WTC11 (cell line): Measurements from ENCODE around the gene NOS3. TPM values are rescaled to one million over a fixed set of nuclear protein-coding genes. Genes with fewer than 3 reads are reported as not detected.

Source experiments
- ATAC-seq: fragments of 200-7000 bp; cut with Tn5 transposase; 2 replicates; pipeline ENCODE4 v1.10.0; 2021; ENCODE audit warnings: mild to moderate bottlenecking, moderate library complexity
- CTCF ChIA-PET: fragments of 300-600 bp; sonication (Branson Sonifier 250); formaldehyde crosslinking; loops from one replicate; lab custom pipeline; 2021; ENCODE audit warnings: antibody characterized with exemption; lab: Charles Lee
- POLR2A ChIA-PET: fragments of 350-600 bp; sonication (Branson Sonifier 250); formaldehyde crosslinking; loops from one replicate; lab custom pipeline; 2021; ENCODE audit warnings: antibody characterized with exemption; lab: Charles Lee
- DNase-seq: peaks from one replicate; pipeline ENCODE4 v3.0.0; 2021; ENCODE audit warnings: low spot score
- H3K27ac Mint-ChIP-seq: 2 replicates; pipeline ENCODE4 v1.8.0; 2021; ENCODE audit warnings: mixed read lengths
- H3K27me3 Mint-ChIP-seq: 2 replicates; pipeline ENCODE4 v1.8.0; 2021; ENCODE audit warnings: low read depth, mild to moderate bottlenecking, moderate library complexity, mixed read lengths
- H3K36me3 Mint-ChIP-seq: 2 replicates; pipeline ENCODE4 v1.8.0; 2021; ENCODE audit warnings: mixed read lengths
- H3K4me1 Mint-ChIP-seq: 2 replicates; pipeline ENCODE4 v1.8.0; 2022; ENCODE audit warnings: mixed read lengths
- H3K4me3 Mint-ChIP-seq: 2 replicates; pipeline ENCODE4 v1.8.0; 2021; ENCODE audit warnings: mild to moderate bottlenecking, moderate library complexity, mixed read lengths
- H3K9me3 Mint-ChIP-seq: 2 replicates; pipeline ENCODE4 v1.8.0; 2021; ENCODE audit warnings: mixed read lengths
- AFF4 ChIP-seq: sonication (generic); formaldehyde crosslinking; IDR thresholded peaks from 2 replicates; pipeline ENCODE4 v1.8.1; 2023; ENCODE audit warnings: mild to moderate bottlenecking, missing genetic modification reagents, borderline replicate concordance
- CBFB ChIP-seq: sonication (generic); formaldehyde crosslinking; IDR thresholded peaks from 2 replicates; pipeline ENCODE4 v1.8.1; 2022; ENCODE audit warnings: mild to moderate bottlenecking, low read depth, missing genetic modification reagents
- CTCF ChIP-seq: fragments of 200-600 bp; IDR thresholded peaks from 2 replicates; pipeline ENCODE4 v1.8.0; 2022; ENCODE audit warnings: antibody characterized with exemption
- ETV6 ChIP-seq: sonication (generic); formaldehyde crosslinking; IDR thresholded peaks from 2 replicates; pipeline ENCODE4 v1.8.1; 2022; ENCODE audit warnings: mild to moderate bottlenecking, missing genetic modification reagents
- FOXJ3 ChIP-seq: sonication (generic); formaldehyde crosslinking; IDR thresholded peaks from 2 replicates; pipeline ENCODE4 v1.9.0; 2021; ENCODE audit warnings: missing genetic modification reagents, mild to moderate bottlenecking, borderline replicate concordance
- GTF2I ChIP-seq: fragments of 250-450 bp; sonication (Bioruptor Pico); conservative IDR thresholded peaks from 2 replicates; pipeline ENCODE4 v1.4.0; 2021; ENCODE audit warnings: mild to moderate bottlenecking
- HMGA2 ChIP-seq: fragments of 250-450 bp; sonication (Bioruptor Pico); IDR thresholded peaks from 2 replicates; pipeline ENCODE4 v1.4.0; 2021; ENCODE audit warnings: mild to moderate bottlenecking, moderate library complexity
- MAX ChIP-seq: sonication (generic); formaldehyde crosslinking; IDR thresholded peaks from 2 replicates; pipeline ENCODE4 v1.8.0; 2022; ENCODE audit warnings: mild to moderate bottlenecking, missing genetic modification reagents
- NFATC4 ChIP-seq: fragments of 250-450 bp; sonication (Bioruptor Pico); IDR thresholded peaks from 2 replicates; pipeline ENCODE4 v1.9.0; 2021; ENCODE audit warnings: mild to moderate bottlenecking
- NR3C1 ChIP-seq: sonication (generic); formaldehyde crosslinking; conservative IDR thresholded peaks from 2 replicates; pipeline ENCODE4 v1.8.1; 2023; ENCODE audit warnings: low read depth, mild to moderate bottlenecking, missing genetic modification reagents
- PREB ChIP-seq: sonication (generic); formaldehyde crosslinking; IDR thresholded peaks from 2 replicates; pipeline ENCODE4 v1.8.1; 2022; ENCODE audit warnings: mild to moderate bottlenecking, missing genetic modification reagents, moderate library complexity, borderline replicate concordance
- TEAD4 ChIP-seq: sonication (generic); formaldehyde crosslinking; IDR thresholded peaks from 2 replicates; pipeline ENCODE4 v1.8.0; 2022; ENCODE audit warnings: mild to moderate bottlenecking, missing genetic modification reagents
- ZBTB43 ChIP-seq: sonication (generic); formaldehyde crosslinking; IDR thresholded peaks from 2 replicates; pipeline ENCODE4 v1.8.1; 2023; ENCODE audit warnings: mild to moderate bottlenecking, missing genetic modification reagents
- ZNF281 ChIP-seq: sonication (generic); formaldehyde crosslinking; IDR thresholded peaks from 2 replicates; pipeline ENCODE4 v1.8.0; 2023; ENCODE audit warnings: mild to moderate bottlenecking, missing genetic modification reagents
- ZNF425 ChIP-seq: fragments of 250-450 bp; sonication (Bioruptor Pico); conservative IDR thresholded peaks from 2 replicates; pipeline ENCODE4 v1.9.0; 2021; ENCODE audit warnings: mild to moderate bottlenecking
- ZNF512 ChIP-seq: sonication (generic); formaldehyde crosslinking; IDR thresholded peaks from 2 replicates; pipeline ENCODE4 v1.8.1; 2022; ENCODE audit warnings: missing genetic modification reagents, borderline replicate concordance
- total RNA-seq: library from RNA; stranded (reverse); gene quantifications from 3 replicates; pipeline ENCODE4 v1.2.3, GENCODE V29; 2021

The NOS3 gene
- total RNA-seq, 1 experiment from 2014 or later = 6.6 TPM

- TF ChIP-seq ZBTB43 (CRISPR knock-in tag) = no peak
- TF ChIP-seq ZNF512 (CRISPR knock-in tag) = no peak
- no peak for TF ChIP-seq HMGA2 (CRISPR knock-in tag)
- no peak for TF ChIP-seq ZNF425 (CRISPR knock-in tag)
- TF ChIP-seq NR3C1 = no peak
These were observed 42.0 kb upstream of the NOS3 start (continued) for GRCh38 chr7:150948791-150949251.

GRCh38 chr7:150949564-150949963 is 41.3 kb upstream of the NOS3 start:
- POLR2A ChIA-PET = interaction anchor here (0.7 kb wide), 2 partner anchors 20 to 136 kb away, joined by 3 read pairs; no protein-coding TSS in a partner anchor
- peaks cover 35% of the 10 kb centered on the region for H3K4me1 Mint-ChIP-seq
- H3K4me3 Mint-ChIP-seq = no peak overlapping the region
- H3K9me3 Mint-ChIP-seq = no peaks in the 10 kb centered on the region
- TF ChIP-seq MAX (CRISPR knock-in tag) = peak; percentile 33; the same call in 1 of the 2 replicates
- no peak for TF ChIP-seq CTCF
- no peak for TF ChIP-seq FOXJ3 (CRISPR knock-in tag)
- 0 out of 2 replicates have a peak, but pooled peaks have one; percentile 33 for TF ChIP-seq ETV6 (CRISPR knock-in tag)
- 0 out of 2 replicates have a peak, but pooled peaks have one; percentile 44 for TF ChIP-seq ZNF281
- TF ChIP-seq, all 79 proteins: peak for 3
- peak; percentile 24 for ATAC-seq
- H3K36me3 Mint-ChIP-seq = peaks cover 4% of the 10 kb centered on the region; the same call in 1 of the 2 replicates
- DNase-seq = no peak
- no peak overlapping the region for H3K27ac Mint-ChIP-seq
- peaks cover 6% of the 10 kb centered on the region for H3K27me3 Mint-ChIP-seq
- CTCF ChIA-PET = interaction anchor here (0.5 to 3.6 kb wide), 10 partner anchors 10 to 149 kb away, joined by 3 to 21 read pairs (median 5); partner anchors contain the start of genes TMEM176A and TMEM176B

GRCh38 chr7:150949971-150950491 is 40.8 kb upstream of the NOS3 start:
- ATAC-seq = no peak
- Mint-ChIP-seq H3K9me3 (no peaks in the 10 kb centered on the region), H3K4me1 (peaks cover 37% of the 10 kb centered on the region), H3K36me3 (peaks cover 4% of the 10 kb centered on the region; the same call in 1 of the 2 replicates), H3K4me3 (no peak overlapping the region), H3K27ac (no peak overlapping the region), H3K27me3 (peaks cover 6% of the 10 kb centered on the region)
- ChIA-PET CTCF (interaction anchor here (0.5 to 2.9 kb wide), 7 partner anchors 10 to 150 kb away, joined by 3 to 21 read pairs (median 5); partner anchors contain the start of genes TMEM176A and TMEM176B), POLR2A (interaction anchor here (0.7 kb wide), 2 partner anchors 19 to 135 kb away, joined by 3 read pairs; no protein-coding TSS in a partner anchor)
- no peak for DNase-seq
- TF ChIP-seq PREB = no peak
- no peak for TF ChIP-seq NFATC4 (CRISPR knock-in tag)
- no peak for TF ChIP-seq CBFB (CRISPR knock-in tag)
- TF ChIP-seq TEAD4 (CRISPR knock-in tag) = no peak
- no peak for TF ChIP-seq AFF4 (CRISPR knock-in tag)
- no peak for TF ChIP-seq GTF2I
